ENCODE measurements around the gene CNOT10.
"Not testable (repeated sequence)": the region's sequence is repeated elsewhere in the genome, so short reads cannot be mapped to it uniquely, and the experiment has no call there.

CNOT10 gene

GRCh38 chr3:32655167-32655566, 29.8 kb upstream of the CNOT10 start:
- Histone ChIP-seq H2BK12ac (ENCODE audit: low read length) (no peak overlapping the region), H3K14ac (ENCODE audit: low read length) (no peak overlapping the region), H4K8ac (ENCODE audit: low read depth, low read length) (no peak overlapping the region), H2BK5ac (ENCODE audit: low read length) (no peak overlapping the region), H4K91ac (ENCODE audit: low read depth, low read length, poor library complexity) (no peak overlapping the region), H3K9me3 (replicated peaks in 1 of 2; ENCODE audit: control insufficient read depth in 2 of 2, insufficient read depth in 1 of 2, low read depth in 1 of 2, low read length in 2 of 2) (no peaks in the 10 kb centered on the region), H3K27ac (replicated peaks; ENCODE audit: low read length) (no peak overlapping the region), H3K18ac (ENCODE audit: low read length) (no peak overlapping the region), H3K27me3 (ENCODE audit: control insufficient read depth in 3 of 3, insufficient read depth in 3 of 3, low read depth in 1 of 3, low read length in 3 of 3) (no peaks in the 10 kb centered on the region), H3K4ac (ENCODE audit: low read length) (no peak overlapping the region), H2BK15ac (ENCODE audit: low read length) (no peak overlapping the region), H2BK120ac (ENCODE audit: low read depth, low read length) (no peak overlapping the region), H3K4me3 (ENCODE audit: low read length in 2 of 2) (peak overlapping the region in 1 of 2 donors; percentile 35), H3K23ac (ENCODE audit: low read depth, low read length, poor library complexity) (no peak overlapping the region), H3K79me1 (ENCODE audit: low read depth, low read length) (no peaks in the 10 kb centered on the region), H2AK5ac (ENCODE audit: low read depth, low read length) (no peak overlapping the region), H3K4me1 (ENCODE audit: control insufficient read depth in 2 of 2, insufficient read depth in 1 of 2, low read depth in 1 of 2, low read length in 2 of 2) (no peaks in the 10 kb centered on the region), H3K9ac (ENCODE audit: low read depth, low read length, poor library complexity) (no peak overlapping the region), H3K36me3 (replicated peaks in 1 of 2; ENCODE audit: control insufficient read depth in 2 of 2, insufficient read depth in 2 of 2, low read length in 2 of 2) (no peaks in the 10 kb centered on the region), H2AFZ (ENCODE audit: low read length) (no peak overlapping the region), H3K4me2 (ENCODE audit: insufficient read depth, low read length, poor library complexity, severe bottlenecking) (no peak overlapping the region)
- no peak for DNase-seq (ENCODE audit: low spot score)
- no CpG with 5 or more reads among the region's 3 CpGs for WGBS, 2 donors (ENCODE audit: extremely low coverage in 2 of 2, insufficient read length in 2 of 2, insufficient replicate concordance in 1 of 2)

GRCh38 chr3:32660634-32661033, 24.4 kb upstream of the CNOT10 start:
- Histone ChIP-seq H3K23ac (ENCODE audit: low read depth, low read length, poor library complexity) (no peak overlapping the region), H4K8ac (ENCODE audit: low read depth, low read length) (no peak overlapping the region), H2BK12ac (ENCODE audit: low read length) (no peak overlapping the region), H3K79me1 (ENCODE audit: low read depth, low read length) (no peaks in the 10 kb centered on the region), H3K14ac (ENCODE audit: low read length) (no peak overlapping the region), H4K91ac (ENCODE audit: low read depth, low read length, poor library complexity) (no peak overlapping the region), H3K4me1 (ENCODE audit: control insufficient read depth in 2 of 2, insufficient read depth in 1 of 2, low read depth in 1 of 2, low read length in 2 of 2) (no peaks in the 10 kb centered on the region), H3K4me3 (ENCODE audit: low read length in 2 of 2) (no peak overlapping the region), H2AFZ (ENCODE audit: low read length) (no peak overlapping the region), H3K9ac (ENCODE audit: low read depth, low read length, poor library complexity) (no peak overlapping the region), H2BK120ac (ENCODE audit: low read depth, low read length) (no peak overlapping the region), H2AK5ac (ENCODE audit: low read depth, low read length) (no peak overlapping the region), H3K18ac (ENCODE audit: low read length) (no peak overlapping the region), H3K27ac (replicated peaks; ENCODE audit: low read length) (no peak overlapping the region), H3K36me3 (replicated peaks in 1 of 2; ENCODE audit: control insufficient read depth in 2 of 2, insufficient read depth in 2 of 2, low read length in 2 of 2) (no peaks in the 10 kb centered on the region), H2BK5ac (ENCODE audit: low read length) (no peak overlapping the region), H3K27me3 (ENCODE audit: control insufficient read depth in 3 of 3, insufficient read depth in 3 of 3, low read depth in 1 of 3, low read length in 3 of 3) (no peaks in the 10 kb centered on the region), H3K4ac (ENCODE audit: low read length) (no peak overlapping the region), H2BK15ac (ENCODE audit: low read length) (no peak overlapping the region), H3K4me2 (ENCODE audit: insufficient read depth, low read length, poor library complexity, severe bottlenecking) (no peak overlapping the region), H3K9me3 (replicated peaks in 1 of 2; ENCODE audit: control insufficient read depth in 2 of 2, insufficient read depth in 1 of 2, low read depth in 1 of 2, low read length in 2 of 2) (no peaks in the 10 kb centered on the region)
- no CpG with 5 or more reads among the region's 3 CpGs for WGBS, 2 donors (ENCODE audit: extremely low coverage in 2 of 2, insufficient read length in 2 of 2, insufficient replicate concordance in 1 of 2)
- no peak for DNase-seq (ENCODE audit: low spot score)

GRCh38 chr3:32662647-32663046, 22.3 kb upstream of the CNOT10 start:
- Histone ChIP-seq H2AK5ac (ENCODE audit: low read depth, low read length) (no peak overlapping the region), H2BK15ac (ENCODE audit: low read length) (no peak overlapping the region), H3K27me3 (ENCODE audit: control insufficient read depth in 3 of 3, insufficient read depth in 3 of 3, low read depth in 1 of 3, low read length in 3 of 3) (no peaks in the 10 kb centered on the region), H3K18ac (ENCODE audit: low read length) (no peak overlapping the region), H3K4me3 (ENCODE audit: low read length in 2 of 2) (no peak overlapping the region), H2BK120ac (ENCODE audit: low read depth, low read length) (no peak overlapping the region), H3K9ac (ENCODE audit: low read depth, low read length, poor library complexity) (no peak overlapping the region), H3K23ac (ENCODE audit: low read depth, low read length, poor library complexity) (no peak overlapping the region), H2BK5ac (ENCODE audit: low read length) (no peak overlapping the region), H3K27ac (replicated peaks; ENCODE audit: low read length) (no peak overlapping the region), H3K9me3 (replicated peaks in 1 of 2; ENCODE audit: control insufficient read depth in 2 of 2, insufficient read depth in 1 of 2, low read depth in 1 of 2, low read length in 2 of 2) (no peaks in the 10 kb centered on the region), H3K4me1 (ENCODE audit: control insufficient read depth in 2 of 2, insufficient read depth in 1 of 2, low read depth in 1 of 2, low read length in 2 of 2) (no peaks in the 10 kb centered on the region), H4K8ac (ENCODE audit: low read depth, low read length) (no peak overlapping the region), H2BK12ac (ENCODE audit: low read length) (no peak overlapping the region), H3K14ac (ENCODE audit: low read length) (no peak overlapping the region), H3K4ac (ENCODE audit: low read length) (no peak overlapping the region), H3K36me3 (replicated peaks in 1 of 2; ENCODE audit: control insufficient read depth in 2 of 2, insufficient read depth in 2 of 2, low read length in 2 of 2) (no peaks in the 10 kb centered on the region), H4K91ac (ENCODE audit: low read depth, low read length, poor library complexity) (no peak overlapping the region), H3K4me2 (ENCODE audit: insufficient read depth, low read length, poor library complexity, severe bottlenecking) (no peak overlapping the region), H3K79me1 (ENCODE audit: low read depth, low read length) (no peaks in the 10 kb centered on the region), H2AFZ (ENCODE audit: low read length) (no peak overlapping the region)
- no peak for DNase-seq (ENCODE audit: low spot score)

- H3K27me3 ChIP-seq (ENCODE audit: control insufficient read depth in 3 of 3, insufficient read depth in 3 of 3, low read depth in 1 of 3, low read length in 3 of 3); H2BK120ac ChIP-seq (ENCODE audit: low read depth, low read length); H3K27ac ChIP-seq (replicated peaks; ENCODE audit: low read length); H2AFZ ChIP-seq (ENCODE audit: low read length); H3K4me3 ChIP-seq (ENCODE audit: low read length in 2 of 2); H3K79me1 ChIP-seq (ENCODE audit: low read depth, low read length); H3K14ac ChIP-seq (ENCODE audit: low read length); H3K36me3 ChIP-seq (replicated peaks in 1 of 2; ENCODE audit: control insufficient read depth in 2 of 2, insufficient read depth in 2 of 2, low read length in 2 of 2); H3K18ac ChIP-seq (ENCODE audit: low read length); DNase-seq (ENCODE audit: low spot score); H4K8ac ChIP-seq (ENCODE audit: low read depth, low read length); H3K4me2 ChIP-seq (ENCODE audit: insufficient read depth, low read length, poor library complexity, severe bottlenecking); H3K9me3 ChIP-seq (replicated peaks in 1 of 2; ENCODE audit: control insufficient read depth in 2 of 2, insufficient read depth in 1 of 2, low read depth in 1 of 2, low read length in 2 of 2); H3K4ac ChIP-seq (ENCODE audit: low read length); H2BK12ac ChIP-seq (ENCODE audit: low read length); H2BK15ac ChIP-seq (ENCODE audit: low read length); H3K4me1 ChIP-seq (ENCODE audit: control insufficient read depth in 2 of 2, insufficient read depth in 1 of 2, low read depth in 1 of 2, low read length in 2 of 2); H3K9ac ChIP-seq (ENCODE audit: low read depth, low read length, poor library complexity); H2BK5ac ChIP-seq (ENCODE audit: low read length); H3K23ac ChIP-seq (ENCODE audit: low read depth, low read length, poor library complexity); H2AK5ac ChIP-seq (ENCODE audit: low read depth, low read length); H4K91ac ChIP-seq (ENCODE audit: low read depth, low read length, poor library complexity): not testable (repeated sequence)
- WGBS, 2 donors (ENCODE audit: extremely low coverage in 2 of 2, insufficient read length in 2 of 2, insufficient replicate concordance in 1 of 2): no CpG with 5 or more reads among the region's 5 CpGs
These were observed 20.3 kb upstream of the CNOT10 start for GRCh38 chr3:32664630-32665075.

All from neuronal stem cell (in vitro differentiated cells).